IPS-20b (cell line): Measurements from ENCODE around the gene ZC3H18.

ENCODE experiments used
- H3K27ac ChIP-seq: one replicate; pipeline ENCODE4 v1.5.1; 2013; ENCODE audit warnings: low read length
- H3K27me3 ChIP-seq: 2 replicates; pipeline ENCODE4 v1.6.1; 2013; ENCODE audit warnings: mild to moderate bottlenecking, low read length, inconsistent platforms; ENCODE audit not compliant: insufficient read depth
- H3K36me3 ChIP-seq: 2 replicates; pipeline ENCODE4 v1.6.1; 2013; ENCODE audit warnings: low read depth, mild to moderate bottlenecking, inconsistent platforms, low read length, moderate library complexity; ENCODE audit not compliant: insufficient read depth
- H3K4me1 ChIP-seq: 2 replicates; pipeline ENCODE4 v1.6.1; 2013; ENCODE audit warnings: mild to moderate bottlenecking, control low read depth, inconsistent platforms, low read length, moderate library complexity; ENCODE audit not compliant: insufficient read depth
- H3K4me3 ChIP-seq: 2 replicates; pipeline ENCODE4 v1.5.1; 2013; ENCODE audit warnings: mild to moderate bottlenecking, low read length, inconsistent platforms
- H3K9ac ChIP-seq: 2 replicates; pipeline ENCODE4 v1.6.1; 2013; ENCODE audit warnings: low read depth, mild to moderate bottlenecking, inconsistent platforms, low read length, moderate library complexity
- H3K9me3 ChIP-seq: 2 replicates; pipeline ENCODE4 v1.6.1; 2013; ENCODE audit warnings: mild to moderate bottlenecking, low read depth, low read length, inconsistent platforms; ENCODE audit not compliant: insufficient read depth

ZC3H18 gene

GRCh38 chr16:88556294-88556988 is 13.8 kb upstream of the ZC3H18 start:
- Histone ChIP-seq H3K27me3 (no peaks in the 10 kb centered on the region; the same call in 1 of the 2 replicates), H3K27ac (no peak overlapping the region)

GRCh38 chr16:88558457-88559442 is 11.5 kb upstream of the ZC3H18 start:
- no peaks in the 10 kb centered on the region for H3K36me3 ChIP-seq
- peaks cover 8% of the 10 kb centered on the region for H3K27me3 ChIP-seq
- no peak overlapping the region for H3K9ac ChIP-seq
- H3K4me3 ChIP-seq: no peak overlapping the region
- H3K9me3 ChIP-seq: no peaks in the 10 kb centered on the region
- no peaks in the 10 kb centered on the region for H3K4me1 ChIP-seq
- no peak overlapping the region for H3K27ac ChIP-seq

More at GRCh38 chr16:88556294-88556988, 13.8 kb upstream of the ZC3H18 start:
- Histone ChIP-seq H3K4me3 (no peak overlapping the region), H3K36me3 (no peaks in the 10 kb centered on the region), H3K9ac (no peak overlapping the region), H3K9me3 (no peaks in the 10 kb centered on the region), H3K4me1 (no peaks in the 10 kb centered on the region)

- Histone ChIP-seq H3K36me3 (no peaks in the 10 kb centered on the region), H3K4me3 (no peak overlapping the region), H3K27me3 (peaks cover 8% of the 10 kb centered on the region), H3K27ac (no peak overlapping the region), H3K4me1 (no peaks in the 10 kb centered on the region), H3K9ac (no peak overlapping the region), H3K9me3 (no peaks in the 10 kb centered on the region)
These were observed 9.3 kb upstream of the ZC3H18 start for GRCh38 chr16:88560714-88561484.

GRCh38 chr16:88561485-88562359 is 8.5 kb upstream of the ZC3H18 start:
- Histone ChIP-seq H3K27me3 (peaks cover 8% of the 10 kb centered on the region), H3K27ac (no peak overlapping the region), H3K36me3 (no peaks in the 10 kb centered on the region), H3K4me1 (no peaks in the 10 kb centered on the region), H3K9ac (no peak overlapping the region), H3K4me3 (no peak overlapping the region), H3K9me3 (no peaks in the 10 kb centered on the region)

GRCh38 chr16:88566158-88566557 is 4.0 kb upstream of the ZC3H18 start:
- Histone ChIP-seq H3K9ac (no peak overlapping the region), H3K27ac (no peak overlapping the region), H3K36me3 (no peaks in the 10 kb centered on the region), H3K4me3 (no peak overlapping the region), H3K9me3 (no peaks in the 10 kb centered on the region), H3K27me3 (peaks cover 8% of the 10 kb centered on the region), H3K4me1 (peaks cover 3% of the 10 kb centered on the region; the same call in 1 of the 2 replicates)

- Histone ChIP-seq H3K4me1 (peaks cover 8% of the 10 kb centered on the region; the same call in 1 of the 2 replicates), H3K9me3 (no peaks in the 10 kb centered on the region), H3K9ac (peak overlapping the region; percentile 92; the same call in 1 of the 2 replicates), H3K27me3 (no peaks in the 10 kb centered on the region), H3K27ac (no peak overlapping the region), H3K36me3 (peaks cover 15% of the 10 kb centered on the region; the same call in 1 of the 2 replicates), H3K4me3 (peak overlapping the region; percentile 96)
These were observed 1.2 kb upstream of the ZC3H18 start for GRCh38 chr16:88568710-88569613.

- peak overlapping the region; percentile 92; the same call in 1 of the 2 replicates for H3K9ac ChIP-seq
- no peak overlapping the region for H3K27ac ChIP-seq
- peak overlapping the region; percentile 96 for H3K4me3 ChIP-seq
- no peaks in the 10 kb centered on the region for H3K27me3 ChIP-seq
- peaks cover 8% of the 10 kb centered on the region; the same call in 1 of the 2 replicates for H3K4me1 ChIP-seq
- peaks cover 17% of the 10 kb centered on the region; the same call in 1 of the 2 replicates for H3K36me3 ChIP-seq
- no peaks in the 10 kb centered on the region for H3K9me3 ChIP-seq
These were observed 604 bp upstream of the ZC3H18 start for GRCh38 chr16:88569614-88569984.

- Histone ChIP-seq H3K27ac (no peak overlapping the region), H3K4me3 (peak overlapping the region; percentile 96)
These were observed 489 bp downstream of the ZC3H18 start for GRCh38 chr16:88570691-88571092.

GRCh38 chr16:88575251-88575650 is 5.0 kb downstream of the ZC3H18 start:
- no peak overlapping the region for H3K9ac ChIP-seq
- peaks cover 6% of the 10 kb centered on the region; the same call in 1 of the 2 replicates for H3K4me1 ChIP-seq
- H3K36me3 ChIP-seq: peaks cover 55% of the 10 kb centered on the region
- H3K27me3 ChIP-seq: no peaks in the 10 kb centered on the region
- H3K27ac ChIP-seq: no peak overlapping the region
- H3K9me3 ChIP-seq: no peaks in the 10 kb centered on the region
- no peak overlapping the region for H3K4me3 ChIP-seq

More at GRCh38 chr16:88570691-88571092, 489 bp downstream of the ZC3H18 start:
- Histone ChIP-seq H3K9ac (peak overlapping the region; percentile 86), H3K9me3 (no peaks in the 10 kb centered on the region), H3K27me3 (no peaks in the 10 kb centered on the region), H3K4me1 (peaks cover 8% of the 10 kb centered on the region; the same call in 1 of the 2 replicates), H3K36me3 (peaks cover 20% of the 10 kb centered on the region; the same call in 1 of the 2 replicates)

- no peaks in the 10 kb centered on the region for H3K27me3 ChIP-seq
- H3K9ac ChIP-seq: no peak overlapping the region
- H3K36me3 ChIP-seq: peaks cover 65% of the 10 kb centered on the region
- H3K4me3 ChIP-seq: no peak overlapping the region
- peaks cover 3% of the 10 kb centered on the region; the same call in 1 of the 2 replicates for H3K4me1 ChIP-seq
- H3K27ac ChIP-seq: no peak overlapping the region
- no peaks in the 10 kb centered on the region for H3K9me3 ChIP-seq
These were observed 6.1 kb downstream of the ZC3H18 start for GRCh38 chr16:88576307-88576706.
